Measurements from ENCODE around the gene THAP6. TPM values are rescaled to one million over a fixed set of nuclear protein-coding genes. Genes with fewer than 3 reads are reported as not detected.

Gene THAP6, protein sequence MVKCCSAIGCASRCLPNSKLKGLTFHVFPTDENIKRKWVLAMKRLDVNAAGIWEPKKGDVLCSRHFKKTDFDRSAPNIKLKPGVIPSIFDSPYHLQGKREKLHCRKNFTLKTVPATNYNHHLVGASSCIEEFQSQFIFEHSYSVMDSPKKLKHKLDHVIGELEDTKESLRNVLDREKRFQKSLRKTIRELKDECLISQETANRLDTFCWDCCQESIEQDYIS
- 10 to 100 TPM in 1 of 4 donors, 1 to 10 TPM in 3; 5.3 to 17.9 (median 7.3) TPM for total RNA-seq

DNA sequence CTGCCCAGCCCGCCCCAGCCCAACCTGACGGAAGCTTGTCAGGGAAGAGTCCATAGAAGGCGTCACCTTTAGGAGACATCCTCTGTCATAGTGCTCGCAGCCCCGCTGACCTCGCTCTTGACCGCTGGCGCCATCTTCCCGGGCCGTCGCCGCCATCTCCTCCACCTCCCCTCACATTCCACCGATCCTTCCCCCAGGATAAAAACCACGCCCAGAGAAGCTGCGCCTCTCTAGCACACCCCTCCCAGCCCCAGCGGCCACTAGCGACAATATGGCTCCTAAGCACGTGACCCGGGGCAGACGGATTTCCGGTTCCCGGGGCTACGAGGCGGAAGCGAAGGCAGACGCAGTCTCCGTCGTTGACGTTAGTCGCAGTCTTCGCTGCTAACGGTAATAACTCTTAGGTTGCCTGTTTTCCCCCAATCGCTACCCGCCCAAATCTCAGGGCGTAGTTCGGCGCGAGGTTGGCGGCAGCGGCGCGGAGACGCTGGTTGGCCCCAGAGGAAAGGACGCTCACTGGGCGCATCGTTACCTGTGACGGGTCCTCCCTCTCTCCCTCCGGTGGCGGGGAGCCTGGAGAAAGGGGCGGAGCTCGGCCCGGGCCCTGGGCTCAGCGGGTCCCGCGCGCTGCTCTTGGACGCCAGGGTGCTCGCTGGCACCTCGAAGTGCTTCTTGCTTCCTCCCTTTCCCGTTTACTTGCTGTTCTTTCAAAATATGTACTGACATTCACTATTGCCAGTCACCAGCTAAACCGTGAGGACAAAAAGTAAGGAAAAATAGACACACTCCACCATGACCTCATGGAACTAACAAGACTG lies at the start of gene THAP6, which contains the start of gene RCHY1:
TSS of gene THAP6 (plus strand) at position 343 of the 818 bp plus-strand sequence. CDS start 980 bp downstream, outside the sequence.
TSS of gene RCHY1 (minus strand) at position 273 of the 818 bp plus-strand sequence. CDS start at position 156, 117 bp downstream.
- DNase-seq, result peak; percentile 77
- H3K9me3 ChIP-seq, result no peaks in the 10 kb centered on the region

DNA sequence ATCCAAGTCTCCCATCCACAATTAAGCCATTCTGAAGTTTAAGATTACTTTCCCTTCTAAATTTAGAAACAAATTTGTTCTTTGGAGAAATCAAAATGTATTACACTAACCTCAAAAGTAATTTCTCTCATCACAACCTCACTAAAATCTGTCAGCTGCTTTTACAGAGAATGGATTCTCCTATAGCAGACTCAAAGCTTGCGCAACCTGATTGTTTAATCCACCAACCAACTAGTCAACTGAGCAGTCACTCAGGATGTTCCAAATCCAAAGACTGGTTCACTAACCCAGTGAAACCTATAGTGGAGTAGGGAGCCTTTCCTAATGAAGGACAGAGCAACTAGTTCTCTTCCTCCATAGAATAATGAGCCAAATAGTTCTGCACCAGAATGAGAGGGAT lies 44.4 kb upstream of the THAP6 start:
- Histone ChIP-seq H3K4me1 (no peaks in the 10 kb centered on the region), H3K27me3 (no peaks in the 10 kb centered on the region), H3K27ac (no peak overlapping the region), H3K4me3 (no peak overlapping the region), H3K36me3 (peaks cover 0 to 15% (median 0%) of the 10 kb centered on the region in 3 donors), H3K9me3 (no peaks in the 10 kb centered on the region)
- WGBS, 2 donors, result 100% methylated on average over 1 of the region's 1 CpG
- intact Hi-C loops (cut with DNase I), result no loop called here
- TF ChIP-seq POLR2A (IDR thresholded peaks at IDR 0.05), result no peak
- TF ChIP-seq, protein P1, sequence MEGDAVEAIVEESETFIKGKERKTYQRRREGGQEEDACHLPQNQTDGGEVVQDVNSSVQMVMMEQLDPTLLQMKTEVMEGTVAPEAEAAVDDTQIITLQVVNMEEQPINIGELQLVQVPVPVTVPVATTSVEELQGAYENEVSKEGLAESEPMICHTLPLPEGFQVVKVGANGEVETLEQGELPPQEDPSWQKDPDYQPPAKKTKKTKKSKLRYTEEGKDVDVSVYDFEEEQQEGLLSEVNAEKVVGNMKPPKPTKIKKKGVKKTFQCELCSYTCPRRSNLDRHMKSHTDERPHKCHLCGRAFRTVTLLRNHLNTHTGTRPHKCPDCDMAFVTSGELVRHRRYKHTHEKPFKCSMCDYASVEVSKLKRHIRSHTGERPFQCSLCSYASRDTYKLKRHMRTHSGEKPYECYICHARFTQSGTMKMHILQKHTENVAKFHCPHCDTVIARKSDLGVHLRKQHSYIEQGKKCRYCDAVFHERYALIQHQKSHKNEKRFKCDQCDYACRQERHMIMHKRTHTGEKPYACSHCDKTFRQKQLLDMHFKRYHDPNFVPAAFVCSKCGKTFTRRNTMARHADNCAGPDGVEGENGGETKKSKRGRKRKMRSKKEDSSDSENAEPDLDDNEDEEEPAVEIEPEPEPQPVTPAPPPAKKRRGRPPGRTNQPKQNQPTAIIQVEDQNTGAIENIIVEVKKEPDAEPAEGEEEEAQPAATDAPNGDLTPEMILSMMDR (IDR thresholded peaks at IDR 0.05), result no peak
- DNase-seq, result no peak

More for the DNA sequence above, at the start of gene THAP6, which contains the start of gene RCHY1:
- intact Hi-C loops (cut with DNase I), result no loop called here
- peaks cover 12 to 63% (median 21%) of the 10 kb centered on the region in 3 donors for H3K4me1 ChIP-seq
- peak within 1 kb of the TSS; percentile 47 to 90 (median 82) for H3K4me3 ChIP-seq
- no peaks in the 10 kb centered on the region for H3K27me3 ChIP-seq
- TF ChIP-seq, protein P1 (IDR thresholded peaks at IDR 0.05), result peak in 3 of 6 experiments; percentile 4 to 30 (median 16)
- peak in 3 of 4 donors; percentile 28 to 82 (median 39) for TF ChIP-seq POLR2A (IDR thresholded peaks at IDR 0.05)
- peak within 1 kb of the TSS; percentile 84 to 99 (median 94) for H3K27ac ChIP-seq
- peaks cover 0 to 27% (median 9%) of the 10 kb centered on the region in 3 donors for H3K36me3 ChIP-seq
- WGBS, 2 donors, result 0 to 1% methylated on average over 24 to 34 of the region's 61 CpGs

DNA sequence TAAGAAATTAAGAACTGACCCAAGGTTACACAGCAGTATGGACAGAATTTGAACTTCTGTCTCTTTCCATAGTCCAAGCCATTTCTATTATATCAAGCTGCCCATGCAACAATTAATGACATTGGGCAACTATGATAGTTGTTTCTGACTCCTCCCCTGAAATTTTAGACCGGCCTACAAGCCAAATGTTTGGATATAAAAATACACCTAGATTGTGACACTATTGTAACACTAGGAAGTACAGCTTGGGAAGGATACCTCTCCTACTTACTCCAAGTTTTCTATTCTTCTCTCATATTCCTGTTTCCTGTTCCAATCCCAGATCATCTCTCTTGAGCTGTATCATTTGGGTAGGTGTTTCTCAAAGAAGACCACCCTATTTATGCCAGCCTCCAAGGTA lies 43.5 kb upstream of the THAP6 start:
- Histone ChIP-seq H3K4me3 (no peak overlapping the region), H3K4me1 (no peaks in the 10 kb centered on the region), H3K9me3 (no peaks in the 10 kb centered on the region), H3K36me3 (peaks cover 0 to 15% (median 0%) of the 10 kb centered on the region in 3 donors), H3K27ac (no peak overlapping the region), H3K27me3 (no peaks in the 10 kb centered on the region)
- DNase-seq, result no peak
- TF ChIP-seq, protein P1 (IDR thresholded peaks at IDR 0.05), result no peak
- no peak for TF ChIP-seq POLR2A (IDR thresholded peaks at IDR 0.05)
- intact Hi-C loops (cut with DNase I), result no loop called here
- WGBS, 2 donors, result 77 to 95% methylated on average over 1 of the region's 1 CpG

DNA sequence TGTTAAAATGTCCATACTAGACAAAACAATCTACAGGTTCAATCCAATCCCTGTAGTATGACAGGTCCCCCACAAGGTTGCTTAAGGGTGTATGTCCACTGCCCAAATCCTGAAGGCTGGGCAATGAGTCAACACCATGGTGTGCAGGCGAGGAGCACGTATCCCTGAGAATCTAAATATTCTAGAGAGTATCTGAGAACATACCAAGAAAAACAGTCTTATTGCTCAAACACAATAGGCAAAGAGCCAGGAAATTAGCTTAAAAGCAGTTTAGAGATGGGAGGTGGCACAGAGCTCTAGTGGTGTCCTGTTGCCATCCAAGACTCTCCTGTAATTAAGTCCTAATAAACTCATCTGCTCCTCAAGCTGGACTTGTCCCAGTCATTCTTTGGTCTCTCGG lies 37.1 kb upstream of the THAP6 start:
- no peaks in the 10 kb centered on the region for H3K27me3 ChIP-seq
- H3K36me3 ChIP-seq, result peaks cover 0 to 70% (median 0%) of the 10 kb centered on the region in 3 donors
- no peaks in the 10 kb centered on the region for H3K4me1 ChIP-seq
- 91 to 97% methylated on average over 3 of the region's 3 CpGs for WGBS, 2 donors
- intact Hi-C loops (cut with DNase I), result no loop called here
- DNase-seq, result no peak
- TF ChIP-seq, protein P1 (IDR thresholded peaks at IDR 0.05), result no peak
- TF ChIP-seq POLR2A (IDR thresholded peaks at IDR 0.05), result no peak
- no peak overlapping the region for H3K4me3 ChIP-seq
- H3K27ac ChIP-seq, result no peak overlapping the region
- no peaks in the 10 kb centered on the region for H3K9me3 ChIP-seq

DNA sequence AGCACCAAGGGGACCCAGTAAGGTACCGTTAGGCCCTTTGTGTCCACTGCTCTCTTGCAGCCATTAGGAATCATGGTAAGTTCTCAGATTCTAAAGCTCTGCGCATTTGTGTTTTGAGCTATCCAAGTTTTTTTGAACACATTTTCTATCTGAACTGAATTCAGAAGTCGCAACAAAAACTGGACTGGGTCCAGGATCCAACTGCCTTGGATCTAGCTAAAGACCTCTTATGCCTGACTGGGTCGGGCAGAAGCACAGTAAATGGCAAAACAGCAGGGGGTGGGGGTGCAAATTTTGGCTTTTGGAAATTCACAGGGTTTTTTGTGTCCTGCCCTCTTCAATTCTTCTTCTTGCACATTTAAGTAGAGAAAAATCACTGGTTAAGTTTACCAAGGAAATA lies 30.1 kb upstream of the THAP6 start:
- 68 to 100% methylated on average over 4 of the region's 4 CpGs for WGBS, 2 donors
- intact Hi-C loops (cut with DNase I), result no loop called here
- no peaks in the 10 kb centered on the region for H3K27me3 ChIP-seq
- no peaks in the 10 kb centered on the region for H3K4me1 ChIP-seq
- H3K9me3 ChIP-seq, result no peaks in the 10 kb centered on the region
- TF ChIP-seq POLR2A (IDR thresholded peaks at IDR 0.05), result no peak
- TF ChIP-seq, protein P1 (IDR thresholded peaks at IDR 0.05), result no peak
- H3K4me3 ChIP-seq, result no peak overlapping the region
- no peak for DNase-seq
- no peak overlapping the region for H3K27ac ChIP-seq
- peaks cover 0 to 86% (median 7%) of the 10 kb centered on the region in 3 donors for H3K36me3 ChIP-seq

Data from esophagus squamous epithelium (tissue), 5 donors.